Frontal cortex (tissue), 4 donors: ENCODE data around the gene AFF1. TPM values are rescaled to one million over a fixed set of nuclear protein-coding genes. Genes with fewer than 3 reads are reported as not detected.

ENCODE experiments used
- DNase-seq, 2 donors: peaks; one replicate each; pipeline ENCODE4 v3.0.0; 2012; ENCODE audit warnings: low spot score in 2 of 2
- FAIRE-seq: peaks from 2 replicates; lab custom pipeline; 2012; peaks lifted over from hg19 to GRCh38; lab: Jason Lieb, UNC
- total RNA-seq: library from RNA; depleted of rRNA; stranded (reverse); fragments of >200 nt; gene quantifications from one replicate; pipeline ENCODE4 v1.2.3, GENCODE V29; 2014
- donor health status: control.
- donor health status: control.
- donor health status: control.

AFF1 gene
- total RNA-seq, 1 donor from 2014 or later, result 2.9 TPM

DNA sequence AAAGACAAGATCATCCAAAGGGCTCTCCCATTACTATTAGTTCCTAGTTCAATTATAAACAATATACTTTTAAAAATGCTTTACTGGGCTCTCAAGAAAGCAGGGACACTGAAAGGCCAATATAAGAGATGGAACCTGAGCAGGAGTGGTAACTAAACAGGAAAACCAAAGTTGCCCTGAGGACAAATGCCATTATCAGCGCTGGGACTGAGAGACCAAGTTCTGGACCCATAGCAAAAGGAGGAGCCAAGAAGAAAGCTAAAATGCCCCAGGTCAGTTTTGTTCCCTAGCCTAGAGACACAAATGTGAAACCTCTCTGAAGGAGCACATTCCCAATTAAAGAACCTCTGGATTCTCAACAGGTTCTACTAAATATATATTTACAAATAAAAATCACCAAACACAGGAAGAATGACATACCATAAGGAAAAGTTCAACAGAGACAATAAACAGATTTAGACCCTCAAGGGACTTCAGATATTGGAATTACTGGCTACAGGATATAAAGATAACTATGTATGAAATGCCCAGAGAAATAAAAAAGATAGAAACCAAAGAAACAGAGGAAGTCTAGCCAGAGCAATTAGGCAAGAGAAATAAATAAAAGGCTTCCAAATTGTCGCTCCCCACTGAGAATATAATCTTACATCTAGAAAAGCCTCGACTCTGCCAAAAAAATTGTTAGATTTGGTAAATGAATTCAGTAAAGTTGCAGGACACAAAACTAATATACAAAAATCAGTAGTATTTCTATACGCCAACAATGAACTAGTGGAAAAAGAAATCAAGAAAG lies 218.5 kb downstream of the AFF1 start:
- FAIRE-seq (no peak), DNase-seq (no peak)

DNA sequence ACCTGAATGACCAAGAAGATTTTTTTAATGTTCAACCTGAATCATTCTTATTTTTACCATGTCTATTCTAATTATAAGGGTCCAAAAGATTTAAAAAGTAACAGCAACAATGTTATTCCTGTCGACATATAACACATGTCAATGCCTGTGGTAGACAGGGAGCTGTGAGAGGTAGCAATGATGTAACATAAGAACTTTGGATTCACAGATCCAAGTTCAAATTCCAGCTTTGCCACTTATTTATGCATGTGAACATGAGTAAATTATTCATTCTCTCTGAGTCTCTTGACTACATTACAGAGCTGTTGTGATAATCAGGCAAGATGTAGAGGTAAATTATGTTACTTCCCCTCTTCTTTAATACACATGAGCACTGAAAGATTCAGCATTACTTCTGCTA lies 231.1 kb downstream of the AFF1 start:
- FAIRE-seq (no peak), DNase-seq (no peak)

DNA sequence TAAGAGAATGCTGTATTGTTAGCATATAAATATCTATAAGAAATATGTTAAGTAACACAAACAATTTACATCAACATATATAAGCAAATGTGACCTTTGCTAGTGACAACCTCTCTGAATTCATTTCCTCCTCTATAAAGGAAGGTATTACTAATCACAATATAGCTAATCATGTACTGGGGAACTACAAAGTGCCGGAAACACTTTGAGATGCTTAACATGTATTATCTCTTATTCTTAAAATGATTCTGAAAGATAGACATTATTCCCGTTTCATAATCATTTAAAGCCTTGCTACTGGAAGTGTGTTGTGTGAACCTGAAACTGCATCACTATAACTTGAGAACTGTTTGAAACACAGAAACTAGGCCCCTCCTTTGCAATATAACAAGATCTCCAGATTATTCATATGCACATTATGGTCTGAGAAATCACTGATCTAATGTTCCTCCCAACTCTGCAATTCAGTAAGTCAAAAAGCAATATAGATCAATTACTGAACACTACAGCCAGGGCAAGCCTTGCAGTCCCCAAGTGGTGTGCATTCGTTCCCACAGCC lies 231.6 kb downstream of the AFF1 start:
- no peak for FAIRE-seq
- no peak for DNase-seq

GRCh38 chr4:87171944-87172343 lies 237.1 kb downstream of the AFF1 start:
- DNase-seq (no peak), FAIRE-seq (no peak)

DNA sequence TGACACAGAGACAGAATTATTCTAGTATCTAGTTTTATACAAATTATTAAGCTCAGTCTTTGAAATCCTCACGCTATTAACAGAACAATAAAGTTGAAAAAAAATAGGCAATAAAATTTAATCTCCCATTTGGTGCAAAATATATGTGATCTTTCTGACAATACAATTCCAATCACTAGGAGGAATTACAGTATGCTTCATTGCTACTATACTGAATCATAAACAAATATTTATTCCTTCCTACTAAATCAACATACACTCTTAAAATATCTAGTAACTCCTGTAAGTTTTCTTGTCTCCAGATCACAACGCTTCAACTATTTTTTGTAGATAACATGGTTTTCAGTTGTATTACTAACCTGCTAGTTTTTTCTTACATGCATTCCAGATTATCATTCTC lies 239.9 kb downstream of the AFF1 start:
- FAIRE-seq, result no peak
- DNase-seq, result no peak

DNA sequence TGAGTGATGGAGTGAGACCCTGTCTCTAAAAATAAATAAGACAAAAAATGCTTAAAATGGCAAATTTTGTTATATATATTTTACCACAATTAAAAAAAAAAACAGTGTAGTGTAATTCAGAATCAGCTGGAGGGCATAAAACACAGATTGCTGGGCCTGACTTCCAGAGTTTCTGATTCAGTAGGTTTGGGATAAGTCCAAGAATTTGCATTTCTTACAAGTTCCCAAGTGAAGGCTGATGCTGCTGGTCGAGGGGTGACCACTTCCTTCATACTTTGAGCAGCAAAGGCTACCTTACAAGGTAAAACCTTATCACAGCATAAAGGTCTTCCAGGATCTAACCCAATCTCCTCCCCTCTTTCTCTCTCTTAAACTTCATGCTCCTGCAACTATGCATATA lies 244.9 kb downstream of the AFF1 start:
- FAIRE-seq (no peak), DNase-seq (no peak)

DNA sequence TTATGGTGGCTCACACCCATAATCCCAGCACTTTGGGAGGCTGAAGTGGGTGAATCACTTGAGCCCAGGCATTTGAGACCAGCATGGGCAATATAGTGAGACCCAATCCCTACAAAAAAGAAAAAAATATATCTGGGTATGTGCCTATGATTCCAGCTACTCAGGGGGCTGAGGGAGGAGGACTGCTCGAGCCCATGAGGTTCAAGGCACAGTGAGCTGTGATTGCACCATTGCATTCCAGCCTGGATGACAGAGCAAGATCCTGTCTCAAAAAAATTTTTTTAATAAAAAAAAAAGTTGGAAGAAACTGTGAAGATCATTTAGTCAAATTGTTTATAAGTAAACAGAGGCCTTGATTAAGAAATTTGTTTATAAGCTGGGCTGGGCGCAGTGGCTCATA lies 246.0 kb downstream of the AFF1 start:
- FAIRE-seq (no peak), DNase-seq (no peak)

- DNase-seq, result no peak
- no peak for FAIRE-seq
These were observed 250.5 kb downstream of the AFF1 start for GRCh38 chr4:87185146-87185870.

- FAIRE-seq (no peak), DNase-seq (no peak)
These were observed 253.2 kb downstream of the AFF1 start for GRCh38 chr4:87188048-87188447.

GRCh38 chr4:87188932-87189331 lies 254.1 kb downstream of the AFF1 start:
- FAIRE-seq, result no peak
- no peak for DNase-seq

Other genes with a start within 250 kb of the AFF1 start
- not detected for gene SLC10A6, start 85.6 kb upstream of the AFF1 start, total RNA-seq
- gene C4orf36, start 42.6 kb upstream of the AFF1 start, total RNA-seq, result 2.0 TPM